NK-92 treated with Interleukin-12 subunit alpha and Interleukin-12 subunit beta, amount 100 ng/mL, for 24 hours (cell line): ENCODE data around the gene CD226.
"Not testable (repeated sequence)": the region's sequence is repeated elsewhere in the genome, so short reads cannot be mapped to it uniquely, and the experiment has no call there.

Source experiments
- DNase-seq: peaks from one replicate; lab custom pipeline; 2025; lab: John Stamatoyannopoulos, UW

The CD226 gene

GRCh38 chr18:69947361-69948133, at the start of gene CD226:
TSS of gene CD226 (minus strand) at chr18:69947873. CDS start at chr18:69947406, 467 bp downstream.
- no peak for DNase-seq

GRCh38 chr18:69996951-69997798, 49.5 kb upstream of the CD226 start:
- DNase-seq = no peak

GRCh38 chr18:69996417-69996816, 48.7 kb upstream of the CD226 start:
- DNase-seq = no peak

- DNase-seq = no peak
These were observed 48.1 kb upstream of the CD226 start for GRCh38 chr18:69995774-69996173.

- DNase-seq = no peak
These were observed 45.1 kb upstream of the CD226 start for GRCh38 chr18:69992776-69993175.

- no peak for DNase-seq
These were observed 40.2 kb upstream of the CD226 start for GRCh38 chr18:69987870-69988269.

- no peak for DNase-seq
These were observed 37.6 kb upstream of the CD226 start for GRCh38 chr18:69985239-69985638.

GRCh38 chr18:69982417-69982816, 34.7 kb upstream of the CD226 start:
- no peak for DNase-seq

- DNase-seq = no peak
These were observed 34.3 kb upstream of the CD226 start for GRCh38 chr18:69981948-69982347.

- no peak for DNase-seq
These were observed 33.5 kb upstream of the CD226 start for GRCh38 chr18:69980982-69981804.

- no peak for DNase-seq
These were observed 32.8 kb upstream of the CD226 start for GRCh38 chr18:69980509-69980908.

GRCh38 chr18:69978732-69979715, 31.4 kb upstream of the CD226 start:
- no peak for DNase-seq

- DNase-seq = not testable (repeated sequence)
These were observed 27.6 kb upstream of the CD226 start for GRCh38 chr18:69975294-69975693.

- DNase-seq = no peak
These were observed 26.7 kb upstream of the CD226 start for GRCh38 chr18:69974365-69974764.

- no peak for DNase-seq
These were observed 21.8 kb upstream of the CD226 start for GRCh38 chr18:69969491-69969890.

- no peak for DNase-seq
These were observed 20.4 kb upstream of the CD226 start for GRCh38 chr18:69968039-69968438.

GRCh38 chr18:69963196-69963595, 15.5 kb upstream of the CD226 start:
- DNase-seq = no peak

GRCh38 chr18:69961718-69962117, 14.0 kb upstream of the CD226 start:
- DNase-seq = no peak

GRCh38 chr18:69958422-69958821, 10.7 kb upstream of the CD226 start:
- no peak for DNase-seq

- DNase-seq = no peak
These were observed 10.1 kb upstream of the CD226 start for GRCh38 chr18:69957747-69958146.
